H9 (cell line): Measurements from ENCODE around the gene CLPTM1L. TPM values are rescaled to one million over a fixed set of nuclear protein-coding genes. Genes with fewer than 3 reads are reported as not detected.

ENCODE experiments used
- DNase-seq: peaks from one replicate; pipeline ENCODE4 v3.0.0-alpha.2; 2017
- H2AFZ ChIP-seq: one replicate; pipeline ENCODE4 v1.6.1; 2013; ENCODE audit warnings: mild to moderate bottlenecking, low read length, control low read depth, moderate library complexity
- H2AK5ac ChIP-seq: 2 replicates; pipeline ENCODE4 v1.6.1; 2013; ENCODE audit warnings: low read length, control low read depth, mixed read lengths; ENCODE audit not compliant: insufficient read length
- H2BK120ac ChIP-seq: one replicate; pipeline ENCODE4 v1.6.1; 2013; ENCODE audit warnings: low read depth, mild to moderate bottlenecking, low read length, control low read depth, inconsistent platforms; ENCODE audit not compliant: poor library complexity, severe bottlenecking
- H2BK12ac ChIP-seq: 2 replicates; pipeline ENCODE4 v1.6.1; 2013; ENCODE audit warnings: low read length, control low read depth, mixed read lengths, low read depth; ENCODE audit not compliant: insufficient read length
- H2BK15ac ChIP-seq: 2 replicates; pipeline ENCODE4 v1.6.1; 2013; ENCODE audit warnings: low read depth, low read length, control low read depth
- H2BK20ac ChIP-seq: one replicate; pipeline ENCODE4 v1.6.1; 2013; ENCODE audit warnings: low read depth, mild to moderate bottlenecking, low read length, control low read depth, inconsistent platforms; ENCODE audit not compliant: poor library complexity, severe bottlenecking
- H2BK5ac ChIP-seq: 2 replicates; pipeline ENCODE4 v1.6.1; 2013; ENCODE audit warnings: low read length, control low read depth, mixed read lengths; ENCODE audit not compliant: insufficient read length
- H3K14ac ChIP-seq: 2 replicates; pipeline ENCODE4 v1.6.1; 2013; ENCODE audit warnings: low read length, control low read depth; ENCODE audit not compliant: insufficient read depth
- H3K18ac ChIP-seq: 2 replicates; pipeline ENCODE4 v1.6.1; 2013; ENCODE audit warnings: low read depth, mild to moderate bottlenecking, mixed read lengths, low read length, control low read depth; ENCODE audit not compliant: insufficient read length
- H3K23ac ChIP-seq: 2 replicates; pipeline ENCODE4 v1.6.1; 2013; ENCODE audit warnings: low read length, control low read depth, mixed read lengths, low read depth; ENCODE audit not compliant: insufficient read length
- H3K23me2 ChIP-seq: 2 replicates; pipeline ENCODE4 v1.6.1; 2013; ENCODE audit warnings: low read depth, mild to moderate bottlenecking, mixed read lengths, low read length, control low read depth; ENCODE audit not compliant: insufficient read length, poor library complexity, severe bottlenecking
- H3K27ac ChIP-seq: 2 replicates; pipeline ENCODE4 v1.5.1; 2013; ENCODE audit warnings: low read length, control low read depth, mixed read lengths, low read depth; ENCODE audit not compliant: insufficient read length
- H3K27me3 ChIP-seq: 2 replicates; pipeline ENCODE4 v1.6.1; 2013; ENCODE audit warnings: low read length, control low read depth, inconsistent platforms; ENCODE audit not compliant: insufficient read depth
- H3K4ac ChIP-seq: 2 replicates; pipeline ENCODE4 v1.6.1; 2013; ENCODE audit warnings: low read depth, mild to moderate bottlenecking, control low read depth, inconsistent platforms, low read length, moderate library complexity
- H3K4me1 ChIP-seq: 2 replicates; pipeline ENCODE4 v1.6.1; 2013; ENCODE audit warnings: low read length, control low read depth, inconsistent platforms; ENCODE audit not compliant: insufficient read depth
- H3K4me2 ChIP-seq: 2 replicates; pipeline ENCODE4 v1.6.1; 2013; ENCODE audit warnings: low read length, control low read depth, mixed read lengths; ENCODE audit not compliant: insufficient read length, insufficient read depth
- H3K56ac ChIP-seq: 2 replicates; pipeline ENCODE4 v1.6.1; 2013; ENCODE audit warnings: low read depth, mild to moderate bottlenecking, mixed read lengths, low read length, control low read depth; ENCODE audit not compliant: insufficient read length
- H3K79me1 ChIP-seq: 2 replicates; pipeline ENCODE4 v1.6.1; 2013; ENCODE audit warnings: low read depth, mild to moderate bottlenecking, moderate library complexity, low read length, control low read depth, inconsistent platforms; ENCODE audit not compliant: insufficient read depth, poor library complexity, severe bottlenecking
- H3K79me2 ChIP-seq: 2 replicates; pipeline ENCODE4 v1.6.1; 2013; ENCODE audit warnings: low read length, control low read depth, inconsistent platforms; ENCODE audit not compliant: insufficient read depth
- H3K9ac ChIP-seq: 2 replicates; pipeline ENCODE4 v1.6.1; 2013; ENCODE audit warnings: low read length, control low read depth, mixed read lengths; ENCODE audit not compliant: insufficient read length; ENCODE audit errors: extremely low read depth
- H3K9me3 ChIP-seq: one replicate; pipeline ENCODE4 v1.6.1; 2013; ENCODE audit warnings: low read depth, low read length, inconsistent platforms; ENCODE audit not compliant: control insufficient read depth
- H3T11ph ChIP-seq: one replicate; pipeline ENCODE4 v1.6.1; 2013; ENCODE audit warnings: mild to moderate bottlenecking, low read length, control low read depth, inconsistent platforms
- H4K20me1 ChIP-seq: one replicate; pipeline ENCODE4 v1.6.1; 2013; ENCODE audit not compliant: control insufficient read depth, insufficient read length, insufficient read depth
- H4K5ac ChIP-seq: 2 replicates; pipeline ENCODE4 v1.6.1; 2013; ENCODE audit warnings: low read depth, mild to moderate bottlenecking, mixed read lengths, low read length, control low read depth; ENCODE audit not compliant: insufficient read length
- H4K8ac ChIP-seq: replicated peaks from 2 replicates; pipeline ENCODE4 v1.6.1; 2013; ENCODE audit warnings: low read length, control low read depth, mixed read lengths, low read depth; ENCODE audit not compliant: insufficient read length
- H4K91ac ChIP-seq: 2 replicates; pipeline ENCODE4 v1.6.1; 2013; ENCODE audit warnings: low read depth, mild to moderate bottlenecking, moderate library complexity, mixed read lengths, low read length, control low read depth; ENCODE audit not compliant: insufficient read length
- H3K27ac Mint-ChIP-seq, 3 experiments: 2 replicates in 2 of 3; 3 replicates in 1 of 3; pipeline ENCODE4 v1.8.0; 2020 to 2021; ENCODE audit warnings: mixed read lengths in 3 of 3, mild to moderate bottlenecking in 1 of 3, moderate library complexity in 1 of 3
- H3K27me3 Mint-ChIP-seq: 2 replicates; pipeline ENCODE4 v1.8.0; 2021; ENCODE audit warnings: low read depth, mild to moderate bottlenecking, moderate library complexity, mixed read lengths
- H3K36me3 Mint-ChIP-seq, 3 experiments: 2 replicates in 2 of 3; 3 replicates in 1 of 3; pipeline ENCODE4 v1.8.0; 2020 to 2021; ENCODE audit warnings: low read depth in 3 of 3, mixed read lengths in 3 of 3; ENCODE audit not compliant: insufficient read depth in 1 of 3
- H3K4me1 Mint-ChIP-seq, 2 experiments: 2 replicates each; pipeline ENCODE4 v1.8.0; 2020; ENCODE audit warnings: mixed read lengths in 2 of 2
- H3K4me3 Mint-ChIP-seq, 2 experiments: 2 replicates in 1 of 2; 3 replicates in 1 of 2; pipeline ENCODE4 v1.8.0; 2020 to 2021; ENCODE audit warnings: mild to moderate bottlenecking in 2 of 2, mixed read lengths in 2 of 2, moderate library complexity in 1 of 2
- H3K9me3 Mint-ChIP-seq, 2 experiments: 2 replicates in 1 of 2; 3 replicates in 1 of 2; pipeline ENCODE4 v1.8.0; 2020; ENCODE audit warnings: mild to moderate bottlenecking in 2 of 2, mixed read lengths in 2 of 2, moderate library complexity in 1 of 2
- CTCF ChIP-seq: fragments of 200-600 bp; sonication (generic); conservative IDR thresholded peaks from 3 replicates; pipeline ENCODE4 v1.8.0; 2021; ENCODE audit warnings: antibody characterized with exemption, mild to moderate bottlenecking
- WGBS: extraction: QIAGEN DNeasy Blood & Tissue Kit; methylation state at CpG from one replicate; pipeline ENCODE4 v1.1.7; 2013; ENCODE audit warnings: missing lambda C conversion rate, low lambda C conversion rate, mixed read lengths; ENCODE audit not compliant: insufficient read length; ENCODE audit errors: extremely low coverage; 5-methylcytosine and 5-hydroxymethylcytosine counted together
- total RNA-seq: library from RNA; stranded (reverse); gene quantifications from 2 replicates; pipeline ENCODE4 v1.2.1, GENCODE V29; 2021

Gene CLPTM1L
- total RNA-seq, 1 experiment from 2014 or later = 108 TPM

GRCh38 chr5:1280177-1281037, 64.5 kb downstream of the CLPTM1L start:
- Histone ChIP-seq H3K79me1 (no peaks in the 10 kb centered on the region), H3K79me2 (peaks cover 5% of the 10 kb centered on the region; the same call in 1 of the 2 replicates), H2AK5ac (no peak overlapping the region), H4K8ac (no peak overlapping the region), H4K5ac (no peak overlapping the region), H2BK15ac (no peak overlapping the region), H3K14ac (no peak overlapping the region), H3T11ph (no peak overlapping the region), H3K18ac (no peak overlapping the region), H3K27me3 (no peaks in the 10 kb centered on the region), H3K9me3 (no peaks in the 10 kb centered on the region), H3K23me2 (no peaks in the 10 kb centered on the region), H3K56ac (no peak overlapping the region), H3K4me1 (no peaks in the 10 kb centered on the region), H3K4me2 (no peak overlapping the region), H2BK20ac (no peak overlapping the region), H3K4ac (no peak overlapping the region), H3K9ac (no peak overlapping the region), H2BK12ac (no peak overlapping the region), H2AFZ (no peak overlapping the region), H4K20me1 (peaks cover 4% of the 10 kb centered on the region), H3K27ac (no peak overlapping the region), H2BK120ac (no peak overlapping the region), H4K91ac (no peak overlapping the region), H2BK5ac (no peak overlapping the region), H3K23ac (no peak overlapping the region)
- Mint-ChIP-seq H3K4me3 (no peak overlapping the region), H3K4me1 (no peaks in the 10 kb centered on the region), H3K27me3 (no peaks in the 10 kb centered on the region), H3K9me3 (no peaks in the 10 kb centered on the region; a peak in 1 of 5 replicates), H3K36me3 (peaks cover 14 to 15% (median 14%) of the 10 kb centered on the region in 3 experiments), H3K27ac (no peak overlapping the region; a peak in 1 of 7 replicates)
- TF ChIP-seq CTCF = no peak
- DNase-seq = no peak
- WGBS = no CpG with 5 or more reads among the region's 32 CpGs
